Embryonic facial prominence (tissue), 1 donor: ENCODE data around the gene ASB1.
"Not testable (repeated sequence)": the region's sequence is repeated elsewhere in the genome, so short reads cannot be mapped to it uniquely, and the experiment has no call there.

Experiments
- DNase-seq: peaks from one replicate; pipeline ENCODE4 v3.0.0-alpha.2; 2016; ENCODE audit errors: extremely low spot score

The ASB1 gene

DNA sequence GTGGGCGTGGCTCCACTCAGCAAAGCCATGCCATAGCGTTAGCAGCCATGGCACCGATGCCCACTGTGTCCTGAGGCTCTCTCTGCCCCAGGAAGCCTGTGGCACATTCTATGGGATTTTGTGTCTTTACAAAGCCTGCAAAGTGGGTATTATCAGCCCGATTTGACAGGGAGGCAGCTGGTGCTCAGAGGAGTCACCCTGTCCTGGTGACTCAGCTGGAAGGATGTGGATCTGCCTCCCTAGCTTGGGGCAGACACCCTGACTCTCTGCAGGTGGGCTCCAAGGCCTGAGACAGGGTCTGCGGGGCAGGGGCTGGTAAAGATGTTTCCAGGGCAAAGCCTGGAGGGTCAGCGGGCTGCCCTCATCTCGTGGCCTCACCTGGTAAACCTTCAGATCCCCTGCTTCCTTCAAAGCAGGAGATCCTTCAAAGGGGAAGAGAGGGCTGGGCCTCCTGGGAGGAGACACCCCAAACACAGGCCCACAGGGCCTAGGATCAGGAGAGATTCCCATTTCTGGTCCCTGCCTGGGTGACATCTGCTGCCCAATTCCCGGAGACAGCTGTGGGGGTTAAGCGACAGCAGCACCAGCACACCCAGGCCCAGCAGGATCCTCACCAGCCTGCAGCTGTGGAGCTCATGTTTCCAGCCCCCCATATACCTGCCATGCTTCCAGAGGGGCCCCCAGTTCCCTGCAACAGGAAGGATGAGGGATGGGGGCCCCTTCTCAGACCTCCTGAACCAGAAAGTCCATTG lies 3.0 kb upstream of the ASB1 start:
- DNase-seq: no peak

DNA sequence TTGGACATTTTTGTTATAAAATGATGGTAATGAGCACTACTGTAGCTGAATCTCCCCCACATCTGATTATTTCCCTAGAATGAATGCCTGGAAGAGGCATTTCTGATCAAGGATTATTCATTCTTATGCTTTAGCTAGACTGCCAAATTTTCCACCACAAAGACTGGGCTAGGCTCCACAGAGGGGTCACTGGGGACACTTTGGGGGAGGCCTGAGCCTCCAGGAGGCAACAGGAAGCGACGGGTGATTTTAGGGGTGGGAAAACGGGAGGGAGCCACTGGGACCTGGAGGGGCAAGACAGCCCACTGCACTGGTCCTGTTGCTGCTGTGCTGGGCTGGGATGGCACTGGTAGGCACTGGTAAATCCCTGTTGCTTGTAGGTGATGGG lies 2.4 kb upstream of the ASB1 start:
- DNase-seq: no peak

DNA sequence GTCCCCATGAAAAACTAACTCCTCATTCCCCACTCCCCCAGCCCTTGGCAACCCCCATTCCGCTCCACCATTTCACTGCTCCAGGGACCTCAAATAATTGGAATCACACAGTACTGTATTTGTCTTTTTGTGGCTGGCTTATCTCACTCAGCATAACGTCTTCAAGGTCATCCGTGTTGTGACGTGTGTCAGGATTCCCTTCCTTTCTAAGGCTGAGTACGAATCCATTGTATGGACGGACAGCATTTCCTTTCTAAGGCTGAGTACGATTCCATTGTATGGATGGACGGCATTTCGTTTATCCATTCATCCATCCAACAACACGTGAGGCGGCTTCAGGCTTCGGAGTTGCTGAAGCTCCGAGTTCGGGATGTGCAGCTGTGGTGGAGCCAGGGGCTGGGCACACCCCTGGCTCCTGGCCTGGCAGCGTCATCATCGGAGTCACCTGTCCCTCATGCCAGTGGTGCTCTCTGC lies 1.2 kb upstream of the ASB1 start:
- no peak for DNase-seq

DNA sequence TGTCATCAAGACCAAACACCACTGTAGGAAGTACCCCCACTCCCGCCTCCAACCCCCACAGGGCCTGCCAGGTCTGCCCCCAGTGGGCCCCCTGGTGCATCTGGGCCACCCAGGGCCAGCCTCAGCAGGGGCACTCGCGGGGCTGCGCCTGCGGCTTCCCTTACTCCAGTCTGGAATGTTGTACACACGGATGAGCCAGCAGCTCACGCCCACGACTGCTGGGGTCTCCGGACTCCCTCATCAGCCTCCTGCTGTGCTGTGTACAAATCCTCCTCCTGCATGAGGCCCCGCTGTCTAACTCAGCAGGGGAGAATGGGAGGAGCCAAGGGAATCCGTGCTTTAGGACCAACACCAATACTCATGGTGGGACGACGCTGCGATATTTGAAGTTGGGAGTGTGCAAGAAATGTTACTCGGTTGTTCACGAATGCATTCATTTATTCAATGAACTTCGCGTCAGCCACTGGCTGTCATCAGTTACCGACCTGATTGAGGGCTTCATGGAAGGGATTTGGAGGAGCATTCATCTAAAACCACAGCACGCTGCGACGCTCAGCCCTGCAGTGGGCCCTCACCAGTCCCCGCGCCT lies 654 bp upstream of the ASB1 start:
- DNase-seq: peak; percentile 39

DNA sequence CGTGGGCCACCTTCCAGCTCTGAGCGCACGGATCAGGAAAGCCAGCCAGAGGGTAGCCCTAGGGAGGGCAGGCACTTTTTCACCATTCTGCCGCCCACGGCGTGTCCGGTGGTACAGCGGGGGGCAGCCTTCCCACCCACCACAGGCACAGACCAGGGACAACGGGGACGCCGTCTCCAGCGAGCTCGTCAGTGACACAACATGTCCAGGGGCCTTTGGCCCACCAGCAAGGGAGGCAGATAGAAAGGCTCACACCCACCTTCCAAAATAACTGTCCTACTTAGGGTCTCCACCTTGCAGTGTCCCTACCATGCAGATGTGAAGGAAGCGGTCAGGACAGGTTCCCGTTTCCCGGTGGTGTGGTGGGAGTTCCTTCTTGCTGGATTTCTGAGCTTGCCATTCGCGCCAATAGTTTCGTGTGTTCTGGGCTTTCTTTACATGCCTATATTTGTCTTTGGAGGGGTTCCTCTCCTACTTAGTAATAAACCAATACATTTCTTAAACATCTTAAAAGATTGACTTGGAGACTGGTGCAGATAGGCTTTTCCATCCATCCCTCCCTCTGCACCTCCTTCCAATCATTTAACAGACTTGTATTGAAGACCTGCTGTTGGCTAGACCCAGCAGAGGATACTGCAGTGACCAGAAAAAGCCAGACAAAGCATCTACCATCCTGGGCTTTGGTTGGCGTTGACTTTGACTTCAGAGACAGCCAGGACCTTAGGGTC lies 872 bp downstream of the ASB1 start:
- DNase-seq: no peak

DNA sequence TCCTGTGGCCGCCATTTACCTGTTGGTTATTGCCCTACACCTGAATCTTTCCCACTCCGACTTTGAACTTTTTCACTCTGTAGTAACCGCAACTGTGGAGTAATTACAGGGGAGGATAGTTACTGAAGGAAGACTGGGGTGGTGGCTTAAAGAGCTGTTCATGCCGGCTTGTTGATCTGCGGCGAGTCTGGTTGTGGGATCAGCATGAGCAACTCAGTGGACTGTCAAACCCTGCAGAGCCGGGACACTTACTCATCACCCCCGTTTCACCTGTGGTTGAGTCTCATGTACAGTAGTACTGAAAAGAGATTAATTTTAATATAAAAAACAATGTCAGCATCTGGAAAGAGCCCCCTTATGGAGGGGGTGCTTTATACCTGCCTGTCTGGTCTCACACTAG lies 2.1 kb downstream of the ASB1 start:
- DNase-seq: no peak

DNA sequence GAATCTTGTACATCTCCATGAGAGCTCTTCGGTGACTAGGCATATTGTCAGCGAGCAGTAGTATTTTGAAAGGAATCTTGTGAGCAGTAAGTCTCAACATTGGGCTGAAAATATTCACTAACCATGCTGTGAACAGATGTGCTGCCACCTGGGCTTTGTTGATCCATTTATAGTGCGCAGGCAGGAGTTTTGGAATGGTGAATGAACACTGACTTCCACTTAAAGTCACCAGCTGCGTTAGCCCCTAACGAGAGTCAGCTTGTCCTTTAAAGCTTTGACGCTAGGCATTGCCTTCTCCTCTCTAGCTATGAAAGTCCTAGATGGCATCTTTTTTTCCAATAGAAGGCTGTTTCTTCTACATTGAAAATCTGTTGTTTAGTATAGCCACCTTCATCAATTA lies 4.1 kb downstream of the ASB1 start:
- DNase-seq: no peak

DNA sequence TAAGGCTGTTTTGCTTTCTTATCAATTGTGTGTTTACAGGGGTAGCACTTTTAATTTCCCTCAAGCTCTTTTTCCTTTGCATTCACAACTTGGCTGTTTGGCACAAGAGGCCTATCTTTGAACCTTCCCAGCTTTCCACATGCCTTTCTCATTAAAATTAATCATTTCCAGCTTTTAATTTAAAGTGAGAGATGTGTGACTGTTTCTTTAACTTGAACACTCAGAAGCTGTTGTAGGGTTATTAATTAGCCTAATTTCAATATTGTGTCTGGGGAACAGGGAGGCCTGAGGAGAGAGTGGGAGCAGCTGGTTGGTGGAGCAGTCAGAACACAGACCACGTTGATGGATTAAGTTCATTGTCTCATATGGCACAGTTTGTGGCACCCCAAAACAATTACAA lies 4.7 kb downstream of the ASB1 start:
- no peak for DNase-seq

DNA sequence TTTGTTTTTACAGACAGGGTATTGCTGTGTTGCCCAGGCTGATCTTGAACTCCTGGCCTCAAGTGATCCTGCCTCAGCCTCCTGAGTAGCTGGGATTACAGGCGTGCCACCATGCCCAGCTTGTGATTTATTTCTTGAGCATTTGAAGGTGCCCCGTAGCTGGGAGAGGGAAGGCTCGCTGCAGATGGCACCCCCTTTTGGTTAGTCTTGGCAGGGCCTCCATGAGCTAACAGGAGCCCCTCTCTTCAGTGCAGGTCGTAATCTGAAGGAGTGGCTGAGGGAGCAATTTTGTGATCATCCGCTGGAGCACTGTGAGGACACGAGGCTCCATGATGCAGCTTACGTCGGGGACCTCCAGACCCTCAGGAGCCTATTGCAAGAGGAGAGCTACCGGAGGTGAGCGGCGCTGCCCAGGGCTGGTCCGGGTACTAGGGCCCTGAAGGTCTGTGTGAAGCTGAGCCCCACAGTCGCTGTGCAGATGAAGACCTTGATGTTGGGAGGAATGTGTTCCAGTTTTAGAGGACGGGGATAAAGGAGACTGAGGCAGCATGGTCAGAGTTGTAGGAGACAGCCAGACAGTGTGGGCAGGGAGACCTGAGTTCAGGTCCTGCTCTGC lies 6.7 kb downstream of the ASB1 start:
- no peak for DNase-seq

DNA sequence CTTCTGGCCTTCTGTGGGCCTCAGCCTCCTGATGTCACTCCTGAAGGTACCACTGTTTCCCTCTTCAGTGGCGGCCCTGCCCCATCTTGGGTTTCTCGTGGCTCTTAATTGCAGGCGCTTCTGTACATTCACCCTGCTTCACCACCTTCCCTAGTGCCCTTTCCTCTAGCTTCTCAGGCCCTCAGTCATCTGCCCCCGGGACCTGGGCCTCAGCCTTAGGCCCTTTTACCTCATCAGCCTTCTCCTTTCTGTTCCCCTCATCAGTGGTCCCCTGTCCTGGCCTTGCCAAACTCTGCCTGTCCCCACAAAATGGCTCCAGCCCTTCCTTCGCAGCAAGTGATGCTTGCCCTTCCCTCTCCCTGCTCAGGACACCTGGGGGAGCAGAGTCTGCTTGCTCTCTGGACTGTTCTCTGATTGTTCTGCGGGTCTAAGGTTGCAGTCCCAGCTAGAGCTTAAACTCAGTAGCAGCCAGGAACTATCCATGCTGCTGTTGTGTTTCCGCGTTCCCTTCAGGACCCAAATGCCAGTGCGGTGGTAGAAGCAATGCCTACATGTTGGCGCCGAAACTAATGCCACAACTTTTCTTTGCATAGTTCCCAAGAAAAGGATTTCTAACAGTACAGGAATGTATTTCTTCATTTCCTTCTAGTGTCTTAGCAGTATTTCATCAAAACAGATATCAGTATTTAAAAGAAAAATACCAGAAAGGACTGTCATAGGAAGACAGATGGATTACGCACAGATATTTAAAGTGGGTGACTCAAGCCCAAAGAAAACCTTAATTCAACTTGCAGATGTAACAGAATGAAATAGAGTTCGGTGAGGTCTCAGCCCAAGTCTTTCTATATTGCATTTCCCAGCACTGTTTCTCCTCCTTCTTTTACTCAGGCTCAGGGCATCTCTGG lies 7.5 kb downstream of the ASB1 start:
- no peak for DNase-seq

DNA sequence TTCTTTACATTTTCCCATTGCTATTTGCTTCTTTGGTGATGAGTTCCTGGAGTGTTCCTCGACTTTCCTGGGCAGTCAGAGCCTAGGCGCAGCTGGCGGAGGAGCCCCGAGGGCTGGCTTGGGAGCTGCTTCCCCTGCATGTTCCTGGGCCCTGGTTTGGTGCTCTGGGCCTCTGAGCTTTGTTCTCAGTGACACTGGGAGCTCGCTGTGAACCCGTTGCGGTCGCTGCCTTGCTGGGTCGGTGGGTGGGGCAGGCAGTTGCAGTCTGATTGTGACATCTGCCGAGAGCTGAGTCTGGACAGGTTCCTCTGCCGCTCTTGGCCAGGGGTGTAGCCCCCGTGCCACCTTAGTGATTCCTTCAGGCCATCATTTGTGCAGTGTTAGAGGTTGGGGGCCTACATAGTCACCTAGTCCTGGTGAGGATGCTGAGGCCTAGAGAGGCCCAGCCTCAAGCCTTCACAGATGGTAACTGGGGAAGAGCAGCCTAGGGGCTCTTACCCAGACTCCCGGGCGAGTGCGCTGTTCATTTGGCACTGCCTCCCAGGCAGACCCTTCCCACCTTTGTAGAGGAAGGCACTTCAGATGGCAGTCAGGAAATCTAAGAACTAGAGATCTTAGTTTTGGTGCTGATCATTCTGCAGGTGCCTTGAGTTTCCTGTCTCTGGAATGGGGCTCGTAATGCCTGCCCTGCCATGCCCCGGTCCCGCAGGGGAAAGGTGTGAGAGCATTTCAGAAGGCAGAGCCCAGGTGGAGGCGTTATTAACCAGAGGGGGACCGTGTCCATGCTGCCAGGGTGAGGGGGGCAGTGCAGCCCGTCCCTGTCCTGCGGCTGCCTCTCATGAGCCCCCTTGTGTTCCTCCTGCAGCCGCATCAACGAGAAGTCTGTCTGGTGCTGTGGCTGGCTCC lies 8.4 kb downstream of the ASB1 start:
- DNase-seq: no peak

DNA sequence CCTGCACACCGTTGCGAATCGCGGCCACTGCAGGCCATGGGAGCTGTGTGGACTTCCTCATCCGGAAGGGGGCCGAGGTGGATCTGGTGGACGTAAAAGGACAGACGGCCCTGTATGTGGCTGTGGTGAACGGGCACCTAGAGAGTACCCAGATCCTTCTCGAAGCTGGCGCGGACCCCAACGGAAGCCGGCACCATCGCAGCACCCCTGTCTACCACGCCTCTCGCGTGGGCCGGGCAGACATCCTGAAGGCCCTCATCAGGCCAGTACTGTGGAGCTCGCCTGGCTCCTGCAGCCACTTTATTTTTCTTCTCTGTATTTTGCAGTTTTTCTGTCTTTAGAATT lies 9.0 kb downstream of the ASB1 start:
- DNase-seq: no peak

DNA sequence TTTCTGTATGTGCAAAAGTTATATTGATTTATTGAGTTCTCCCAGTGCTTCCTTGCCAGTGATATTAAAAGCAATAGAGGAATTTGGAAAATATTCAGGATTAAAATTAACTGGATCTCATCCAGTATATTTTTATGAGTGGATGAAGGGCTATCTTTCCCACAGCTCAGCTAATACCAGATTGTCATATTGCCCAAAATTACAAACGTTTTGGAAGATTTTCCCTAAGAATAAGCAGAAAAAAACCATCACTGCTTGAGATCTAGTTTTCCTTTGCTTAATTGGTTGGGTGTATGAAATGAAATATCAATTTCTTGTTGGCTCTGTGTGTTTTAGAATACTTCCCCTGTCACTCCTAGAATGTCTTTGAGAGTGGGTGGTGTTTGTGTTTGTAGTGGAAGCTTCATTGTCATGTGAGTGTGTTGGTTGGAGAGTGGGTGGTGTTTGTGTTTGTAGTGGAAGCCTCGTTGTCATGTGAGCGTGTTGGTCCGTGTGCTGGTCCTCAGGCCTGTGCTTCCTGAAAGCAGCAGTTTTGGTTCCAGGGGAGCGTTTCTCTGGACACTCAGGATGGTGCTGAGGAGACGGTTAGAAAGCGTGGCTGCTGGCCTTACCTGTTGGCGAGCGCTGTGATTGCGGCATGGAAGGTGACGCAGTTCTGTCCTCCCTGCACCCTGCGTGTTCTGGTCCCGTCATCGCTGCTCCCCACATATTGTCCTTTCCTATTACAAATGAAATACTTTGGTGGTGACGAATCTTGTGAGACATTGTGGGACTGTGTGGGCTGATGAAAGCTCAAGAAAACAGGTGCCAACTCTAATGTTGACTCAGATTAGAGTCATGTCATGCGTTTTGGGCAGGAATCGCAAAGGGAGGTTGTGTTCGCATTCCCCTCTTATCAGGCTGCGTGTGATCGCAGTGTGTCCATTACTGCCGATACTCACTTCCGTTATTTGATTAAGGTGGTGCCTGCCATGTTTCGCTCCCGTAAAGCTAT lies 12.4 kb downstream of the ASB1 start:
- no peak for DNase-seq

DNA sequence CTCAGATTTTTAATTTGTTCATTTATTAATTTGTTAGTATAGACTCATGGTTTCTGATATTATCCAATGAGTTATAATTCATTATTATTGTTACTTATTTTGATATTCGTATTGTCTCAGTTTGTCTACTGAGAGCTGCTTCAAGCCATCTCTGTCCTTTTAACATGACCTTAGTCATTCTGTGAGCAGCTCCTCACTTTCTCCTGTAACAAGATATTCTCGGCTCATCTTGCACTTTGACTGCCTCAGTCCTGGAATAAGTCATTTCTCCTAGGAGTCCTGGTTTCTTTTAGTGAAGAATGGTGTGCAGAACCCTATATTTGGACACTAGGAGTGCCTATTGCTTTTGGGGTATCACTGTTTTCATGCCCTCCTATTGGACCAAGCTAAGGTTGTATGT lies 13.2 kb downstream of the ASB1 start:
- no peak for DNase-seq

DNA sequence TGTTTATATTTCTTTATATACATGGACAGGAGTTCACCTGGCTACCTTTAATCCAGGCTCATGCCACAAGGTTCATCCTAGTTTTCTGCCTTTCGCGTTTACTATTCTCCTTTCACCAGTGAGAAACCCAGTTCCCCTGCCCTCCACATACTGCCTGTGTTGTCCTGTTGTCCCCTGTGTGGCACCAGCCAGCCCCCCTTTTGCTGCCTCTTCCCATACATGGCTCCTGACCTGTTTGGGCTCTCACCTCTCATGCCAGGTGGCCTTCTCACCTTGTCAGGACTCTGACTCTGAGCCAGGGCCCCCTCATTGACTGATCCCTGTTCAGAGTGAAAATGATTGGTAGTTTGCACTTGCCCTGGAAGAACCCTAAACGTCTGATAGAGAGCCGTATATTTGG lies 13.6 kb downstream of the ASB1 start:
- no peak for DNase-seq

DNA sequence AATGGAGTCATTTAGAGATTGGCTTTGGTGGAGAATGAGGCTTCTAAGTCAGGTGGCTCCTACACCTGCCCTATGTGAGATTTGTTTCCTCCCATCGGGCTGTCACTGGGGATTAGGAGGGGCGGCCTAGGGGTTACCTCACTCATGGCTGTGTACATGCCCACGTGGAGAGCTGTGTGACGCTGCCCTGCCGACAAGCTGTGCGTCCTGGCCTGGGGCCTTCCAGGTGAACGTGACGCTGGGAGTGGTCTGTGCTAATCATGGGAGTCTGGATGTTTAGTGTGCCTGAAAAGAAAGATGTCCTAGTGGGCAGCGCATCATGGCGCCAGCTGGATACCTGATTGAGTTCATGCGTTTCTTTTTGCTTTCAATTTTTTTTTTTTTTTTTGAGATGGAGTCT lies 14.0 kb downstream of the ASB1 start:
- no peak for DNase-seq

DNA sequence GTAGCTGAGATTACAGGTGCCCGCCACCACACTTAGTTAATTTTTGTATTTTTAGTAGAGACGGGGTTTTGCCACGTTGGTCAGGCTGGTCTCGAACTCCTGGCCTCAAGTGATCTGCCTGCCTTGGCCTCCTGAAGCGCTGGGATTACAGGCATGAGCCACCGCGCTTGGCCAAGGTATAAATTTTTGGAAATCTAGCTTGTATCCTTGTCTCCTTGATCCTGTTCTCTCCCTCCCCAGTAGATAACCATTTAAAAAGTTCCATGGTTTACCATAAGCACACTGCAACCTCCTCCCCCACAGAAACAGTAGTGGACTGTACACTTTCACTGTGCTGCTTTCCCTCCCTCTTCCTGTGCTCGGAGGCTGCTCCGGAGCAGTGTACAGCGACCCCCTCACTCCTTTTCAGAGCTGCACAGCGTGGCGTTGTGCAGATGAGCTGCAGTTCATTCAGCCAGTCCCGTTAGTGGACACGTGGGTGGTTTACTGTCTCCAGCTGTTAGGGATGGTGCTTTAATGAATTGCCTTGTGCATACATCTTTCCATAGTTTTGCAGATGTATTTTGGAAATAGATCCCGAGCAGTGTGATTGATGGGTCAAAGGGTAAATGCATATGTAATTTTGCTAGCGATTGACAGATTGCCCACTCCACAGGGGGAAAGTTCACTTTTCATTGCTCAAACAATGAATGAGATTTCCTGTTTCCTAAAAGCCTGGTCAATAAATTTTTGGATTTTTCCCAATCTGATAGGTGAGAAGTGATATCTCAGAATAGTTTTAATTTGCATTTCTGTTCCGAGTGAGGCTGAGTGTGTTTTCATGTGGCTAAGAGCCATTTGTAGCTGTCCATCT lies 14.8 kb downstream of the ASB1 start:
- no peak for DNase-seq

DNA sequence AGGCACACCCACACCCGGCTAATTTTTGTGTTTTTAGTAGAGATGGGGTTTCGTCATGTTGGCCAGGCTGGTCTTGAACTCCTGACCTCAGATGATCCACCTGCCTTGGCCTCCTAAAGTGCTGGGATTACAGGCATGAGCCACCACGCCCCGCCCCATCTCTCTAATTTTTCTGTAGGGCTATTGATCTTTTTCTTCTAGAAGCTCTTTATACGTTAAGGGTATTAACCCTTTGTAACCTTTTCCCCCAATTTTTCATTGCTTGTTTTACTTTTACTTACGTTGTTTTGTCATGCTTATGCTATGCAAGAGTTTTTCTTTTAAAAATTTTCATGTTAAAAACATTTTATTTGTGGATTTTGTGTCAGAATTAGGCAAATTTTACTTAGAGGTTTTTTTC lies 15.5 kb downstream of the ASB1 start:
- not testable (repeated sequence) for DNase-seq
